Calu3 (cell line): ENCODE data around the gene TTLL9. TPM values are rescaled to one million over a fixed set of nuclear protein-coding genes. Genes with fewer than 3 reads are reported as not detected.

Source experiments
- BruUV-seq: library from RNA; stranded (reverse); fragments of 400-500 nt; replicated peaks from 2 replicates; lab custom pipeline; 2021; lab: Mats Ljungman, UMichigan
- CTCF ChIA-PET: fragments of 300-600 bp; sonication (Branson Sonifier 250); formaldehyde crosslinking; loops from one replicate; lab custom pipeline; 2022; ENCODE audit warnings: antibody characterized with exemption; lab: Charles Lee
- DNase-seq: peaks from one replicate; pipeline ENCODE4 v3.0.0; 2022
- H3K27ac Mint-ChIP-seq: one replicate; pipeline ENCODE4 v1.8.0; 2022; ENCODE audit warnings: mixed read lengths; ENCODE audit not compliant: unreplicated experiment
- H3K27me3 Mint-ChIP-seq: one replicate; pipeline ENCODE4 v1.8.0; 2022; ENCODE audit warnings: mixed read lengths; ENCODE audit not compliant: unreplicated experiment
- H3K36me3 Mint-ChIP-seq: one replicate; pipeline ENCODE4 v1.8.0; 2022; ENCODE audit warnings: mild to moderate bottlenecking, moderate library complexity, mixed read lengths; ENCODE audit not compliant: insufficient read depth, unreplicated experiment
- H3K4me1 Mint-ChIP-seq: one replicate; pipeline ENCODE4 v1.8.0; 2022; ENCODE audit warnings: mild to moderate bottlenecking, low read depth, mixed read lengths; ENCODE audit not compliant: unreplicated experiment
- H3K4me3 Mint-ChIP-seq: one replicate; pipeline ENCODE4 v1.8.0; 2022; ENCODE audit warnings: mild to moderate bottlenecking, low read depth, moderate library complexity, mixed read lengths; ENCODE audit not compliant: unreplicated experiment
- H3K9me3 Mint-ChIP-seq: one replicate; pipeline ENCODE4 v1.8.0; 2022; ENCODE audit warnings: low read depth, mixed read lengths; ENCODE audit not compliant: unreplicated experiment
- CTCF ChIP-seq: fragments of 200-600 bp; IDR thresholded peaks from one replicate; pipeline ENCODE4 v1.8.0; 2022; ENCODE audit warnings: antibody characterized with exemption; ENCODE audit not compliant: unreplicated experiment
- intact Hi-C: fragments of 100-400 bp; cut with micrococcal nuclease; formaldehyde crosslinking; loops from one replicate; pipeline ENCODE4 v1.10.0; 2022; ENCODE audit not compliant: unreplicated experiment
- total RNA-seq: library from RNA; stranded (reverse); gene quantifications from 2 replicates; pipeline ENCODE4 v1.2.3, GENCODE V29; 2022

TTLL9 gene
- total RNA-seq, 1 experiment from 2014 or later: not detected

DNA sequence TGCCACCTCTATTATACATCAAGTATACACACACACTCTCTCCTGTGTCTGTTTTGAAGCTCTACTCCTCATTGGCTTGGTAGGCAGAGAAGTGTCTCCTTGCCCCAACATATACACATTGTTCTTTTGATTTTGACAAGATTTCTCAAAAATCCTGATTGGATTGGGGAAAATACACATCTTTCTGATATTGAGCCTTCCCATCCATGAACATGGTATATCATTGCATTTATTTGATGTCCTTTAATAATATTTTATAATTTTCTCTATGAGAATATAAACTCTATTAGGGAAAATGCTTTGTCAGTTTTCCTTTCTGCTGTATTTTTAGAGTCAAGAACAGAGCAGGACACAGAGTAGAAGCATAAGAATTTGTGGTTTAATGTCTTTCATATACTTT, 7.2 kb downstream of the TTLL9 start:
- no peak for TF ChIP-seq CTCF
- Mint-ChIP-seq H3K4me3 (no peak overlapping the region), H3K9me3 (no peaks in the 10 kb centered on the region), H3K36me3 (peaks cover 14% of the 10 kb centered on the region), H3K27me3 (peaks cover 16% of the 10 kb centered on the region), H3K4me1 (peaks cover 8% of the 10 kb centered on the region), H3K27ac (no peak overlapping the region)
- CTCF ChIA-PET: interaction anchor here (0.5 kb wide), 1 partner anchor 51 kb away, joined by 3 read pairs; no protein-coding TSS in a partner anchor
- intact Hi-C loops: no loop called here
- no TSS peak for BruUV-seq
- DNase-seq: no peak

DNA sequence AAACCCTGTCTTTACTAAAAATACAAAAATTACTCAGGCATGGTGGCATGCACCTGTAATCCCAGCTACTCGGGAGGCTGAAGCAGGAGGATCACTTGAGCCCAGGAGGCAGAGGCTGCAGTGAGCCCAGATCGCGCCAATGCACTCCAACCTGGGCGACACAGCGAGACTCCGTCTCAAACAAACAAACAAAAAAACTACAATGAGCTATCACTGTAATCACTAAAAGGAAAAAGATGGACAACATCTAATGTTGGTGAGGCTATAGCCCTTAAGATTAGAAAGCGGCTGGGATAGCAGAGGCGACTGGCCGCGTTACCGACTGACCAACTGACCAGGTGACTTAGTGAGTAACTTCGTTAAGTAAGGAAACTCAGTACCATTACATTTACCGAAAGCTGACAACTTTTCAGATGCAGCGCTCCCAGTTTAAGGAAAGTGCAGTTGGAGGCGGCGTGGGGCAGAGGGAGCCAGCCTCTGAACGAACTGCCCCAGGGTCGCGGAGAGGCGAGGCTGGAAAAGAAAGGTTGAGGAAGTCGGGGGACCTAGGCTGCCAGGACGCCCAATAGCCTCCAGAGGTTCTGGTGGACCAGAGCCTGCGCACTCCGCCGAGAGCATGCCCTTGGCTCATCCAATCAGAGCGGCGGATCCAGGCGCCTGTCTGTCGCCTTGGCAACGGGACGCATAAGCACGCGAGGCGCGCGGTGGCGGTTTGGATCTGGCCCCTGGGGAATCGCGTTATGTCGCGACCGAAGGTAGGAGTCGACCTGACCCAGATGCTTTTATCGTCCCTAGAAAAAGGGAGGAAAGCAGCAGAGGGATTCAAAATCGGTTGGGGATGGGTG, 8.9 kb downstream of the TTLL9 start:
- intact Hi-C loops: no loop called here

DNA sequence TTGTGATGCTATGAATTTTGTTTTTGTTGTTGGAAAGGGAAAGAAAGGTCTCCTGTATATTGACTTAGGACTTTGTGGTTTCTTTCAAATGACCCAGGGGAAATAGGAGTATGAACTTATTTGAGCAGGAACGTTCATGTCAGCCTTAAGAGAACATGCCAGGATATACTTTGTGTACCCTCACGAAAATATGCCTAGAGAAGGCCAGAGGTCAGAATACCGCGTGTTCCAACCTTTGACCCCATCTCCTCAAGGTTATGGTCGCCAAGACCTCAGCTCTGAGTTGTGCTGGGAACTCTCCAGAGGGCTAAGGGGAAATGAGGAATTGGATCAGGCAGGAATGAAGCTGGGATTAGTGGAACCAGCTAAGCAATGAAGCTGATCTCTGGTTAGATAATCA, 11.5 kb downstream of the TTLL9 start:
- BruUV-seq: no TSS peak
- CTCF ChIA-PET: interaction anchor here (0.7 kb wide), 1 partner anchor 42 kb away, joined by 3 read pairs; no protein-coding TSS in a partner anchor
- no peaks in the 10 kb centered on the region for H3K9me3 Mint-ChIP-seq
- H3K36me3 Mint-ChIP-seq: peaks cover 14% of the 10 kb centered on the region
- intact Hi-C loops: no loop called here
- DNase-seq: no peak
- peaks cover 8% of the 10 kb centered on the region for H3K4me1 Mint-ChIP-seq
- peaks cover 40% of the 10 kb centered on the region for H3K27me3 Mint-ChIP-seq
- no peak for TF ChIP-seq CTCF
- H3K4me3 Mint-ChIP-seq: no peak overlapping the region
- no peak overlapping the region for H3K27ac Mint-ChIP-seq

More for the DNA sequence above, 8.9 kb downstream of the TTLL9 start:
- peaks cover 16% of the 10 kb centered on the region for H3K27me3 Mint-ChIP-seq
- peak overlapping the region; percentile 91 for H3K27ac Mint-ChIP-seq
- H3K9me3 Mint-ChIP-seq: no peaks in the 10 kb centered on the region
- peaks cover 14% of the 10 kb centered on the region for H3K36me3 Mint-ChIP-seq
- peak overlapping the region; percentile 94 for H3K4me3 Mint-ChIP-seq
- no peak for TF ChIP-seq CTCF
- BruUV-seq: TSS peak; percentile 41
- H3K4me1 Mint-ChIP-seq: peaks cover 8% of the 10 kb centered on the region
- DNase-seq: peak; percentile 95
- CTCF ChIA-PET: interaction anchor here (0.6 to 1.4 kb wide), 9 partner anchors 15 to 1025 kb away, joined by 3 to 6 read pairs (median 3); partner anchors contain the start of genes HM13 and PDRG1

- no peaks in the 10 kb centered on the region for H3K9me3 Mint-ChIP-seq
- H3K36me3 Mint-ChIP-seq: peaks cover 14% of the 10 kb centered on the region
- no peak for TF ChIP-seq CTCF
- H3K27ac Mint-ChIP-seq: no peak overlapping the region
- peaks cover 55% of the 10 kb centered on the region for H3K27me3 Mint-ChIP-seq
- BruUV-seq: no TSS peak
- H3K4me1 Mint-ChIP-seq: peaks cover 8% of the 10 kb centered on the region
- CTCF ChIA-PET: no interaction called here
- intact Hi-C loops: no loop called here
- DNase-seq: no peak
- H3K4me3 Mint-ChIP-seq: no peak overlapping the region
Measured at GRCh38 chr20:31883829-31884228, 13.4 kb downstream of the TTLL9 start.
